Adipocyte (in vitro differentiated cells): ENCODE results near the gene SIPA1L3.
"Not testable (repeated sequence)": the region's sequence is repeated elsewhere in the genome, so short reads cannot be mapped to it uniquely, and the experiment has no call there.

Experiments
- DNase-seq: peaks from one replicate; pipeline ENCODE4 v3.0.0-alpha.2; 2015; ENCODE audit warnings: low read depth
- H3K27me3 ChIP-seq: replicated peaks from 2 replicates; pipeline ENCODE4 v1.7.0; 2013; ENCODE audit warnings: mild to moderate bottlenecking, low read length, moderate library complexity; ENCODE audit not compliant: control insufficient read depth, insufficient read depth
- H3K36me3 ChIP-seq: 2 replicates; pipeline ENCODE4 v1.7.0; 2013; ENCODE audit warnings: low read length, mild to moderate bottlenecking, moderate library complexity; ENCODE audit not compliant: control insufficient read depth, insufficient read depth, severe bottlenecking
- H3K4me1 ChIP-seq: 2 replicates; pipeline ENCODE4 v1.7.0; 2013; ENCODE audit warnings: mild to moderate bottlenecking, low read length, moderate library complexity; ENCODE audit not compliant: control insufficient read depth, insufficient read depth
- H3K4me3 ChIP-seq: 2 replicates; pipeline ENCODE4 v1.7.0; 2013; ENCODE audit warnings: mild to moderate bottlenecking, low read length, moderate library complexity
- H3K9ac ChIP-seq: 2 replicates; pipeline ENCODE4 v1.7.0; 2013; ENCODE audit warnings: mild to moderate bottlenecking, low read length, moderate library complexity
- H3K9me3 ChIP-seq: 2 replicates; pipeline ENCODE4 v1.7.0; 2013; ENCODE audit warnings: mild to moderate bottlenecking, low read length, moderate library complexity; ENCODE audit not compliant: control insufficient read depth

Gene SIPA1L3

DNA sequence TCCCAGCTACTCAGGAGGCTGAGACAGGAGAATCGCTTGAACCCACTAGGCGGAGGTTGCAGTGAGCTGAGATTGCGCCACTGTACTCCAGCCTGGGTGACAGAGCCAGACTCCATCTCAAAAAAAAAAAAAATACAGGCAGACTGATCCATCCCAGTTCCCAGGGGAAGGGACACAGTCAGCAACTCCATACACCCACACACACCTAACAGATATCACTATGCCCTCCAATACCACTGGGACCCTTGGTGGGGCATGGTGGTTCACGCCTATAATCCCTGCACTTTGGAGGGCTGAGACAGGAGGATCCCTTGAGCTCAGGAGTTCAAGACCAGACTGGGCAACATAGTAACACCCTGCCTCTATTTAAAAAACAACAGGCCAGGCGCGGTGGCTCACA is 314.4 kb downstream of the SIPA1L3 start:
- no peak overlapping the region for H3K4me3 ChIP-seq
- no peaks in the 10 kb centered on the region for H3K36me3 ChIP-seq
- DNase-seq: no peak

DNA sequence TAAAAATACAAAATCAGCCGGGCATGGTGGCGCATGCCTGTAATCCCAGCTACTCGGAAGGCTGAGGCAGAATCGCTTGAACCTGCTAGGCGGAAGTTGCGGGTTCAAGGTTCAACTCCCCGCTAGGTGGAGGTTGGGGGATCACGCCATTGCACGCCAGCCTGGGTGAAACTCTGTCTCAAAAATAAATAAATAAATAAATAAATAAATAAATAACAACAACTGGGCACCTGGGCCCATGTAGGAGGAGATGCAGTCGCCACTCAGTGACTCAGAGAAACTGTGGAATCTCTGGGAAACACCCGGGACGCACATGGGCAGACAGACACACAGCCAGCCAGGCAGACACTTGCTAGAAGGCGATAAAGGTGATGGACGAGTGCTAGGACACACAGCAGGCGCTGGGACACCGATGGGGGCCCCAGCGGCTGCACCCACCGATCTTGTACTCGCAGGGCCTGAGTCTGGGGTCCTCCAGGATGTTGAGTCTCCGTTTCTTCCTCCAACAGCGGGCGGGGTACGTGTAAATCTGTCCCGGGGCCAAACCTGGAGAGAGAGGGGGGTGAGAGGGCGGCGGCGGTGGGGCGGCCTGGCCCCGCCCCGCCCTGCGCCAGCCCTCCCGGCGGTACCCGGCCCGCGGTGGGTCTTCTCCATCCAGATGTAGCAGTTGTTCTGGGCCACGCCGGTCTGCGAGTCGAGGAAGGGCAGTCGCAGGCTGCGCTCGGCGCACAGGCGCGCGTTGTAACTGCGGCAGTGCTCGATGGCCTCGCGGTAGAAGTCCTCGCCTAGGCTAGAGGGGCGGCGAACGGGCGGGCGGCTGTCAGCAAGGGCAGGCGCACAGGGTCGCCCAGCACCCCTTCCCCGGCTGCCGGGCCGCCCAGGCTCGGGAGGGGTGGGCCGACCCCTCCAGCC is 315.2 kb downstream of the SIPA1L3 start:
- no peak overlapping the region for H3K4me3 ChIP-seq
- no peaks in the 10 kb centered on the region for H3K27me3 ChIP-seq
- H3K4me1 ChIP-seq: peaks cover 3% of the 10 kb centered on the region
- H3K36me3 ChIP-seq: no peaks in the 10 kb centered on the region
- H3K9me3 ChIP-seq: no peaks in the 10 kb centered on the region
- H3K9ac ChIP-seq: no peak overlapping the region
- DNase-seq: no peak

More for the DNA sequence above, 314.4 kb downstream of the SIPA1L3 start:
- Histone ChIP-seq H3K4me1 (peaks cover 3% of the 10 kb centered on the region), H3K9ac (no peak overlapping the region), H3K27me3 (no peaks in the 10 kb centered on the region), H3K9me3 (no peaks in the 10 kb centered on the region)

DNA sequence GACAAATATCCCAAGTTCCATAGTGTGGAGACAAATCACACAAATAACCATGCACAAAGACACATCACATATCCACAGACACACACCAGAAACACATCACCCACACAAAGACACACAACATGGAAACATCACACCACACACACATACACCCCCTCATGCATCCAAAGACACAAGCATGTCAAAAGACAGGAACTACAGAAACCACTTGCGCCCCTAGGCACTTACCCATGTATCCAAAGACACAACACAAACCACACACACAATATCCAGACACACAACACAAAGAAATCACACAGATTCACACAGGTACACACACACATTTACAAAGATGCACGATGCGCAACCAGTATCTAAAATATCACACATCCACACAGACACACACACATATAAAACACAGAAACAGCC is 316.1 kb downstream of the SIPA1L3 start:
- Histone ChIP-seq H3K9me3 (no peaks in the 10 kb centered on the region), H3K36me3 (no peaks in the 10 kb centered on the region), H3K4me3 (no peak overlapping the region), H3K4me1 (peaks cover 3% of the 10 kb centered on the region), H3K9ac (no peak overlapping the region), H3K27me3 (peaks cover 7% of the 10 kb centered on the region)
- no peak for DNase-seq

DNA sequence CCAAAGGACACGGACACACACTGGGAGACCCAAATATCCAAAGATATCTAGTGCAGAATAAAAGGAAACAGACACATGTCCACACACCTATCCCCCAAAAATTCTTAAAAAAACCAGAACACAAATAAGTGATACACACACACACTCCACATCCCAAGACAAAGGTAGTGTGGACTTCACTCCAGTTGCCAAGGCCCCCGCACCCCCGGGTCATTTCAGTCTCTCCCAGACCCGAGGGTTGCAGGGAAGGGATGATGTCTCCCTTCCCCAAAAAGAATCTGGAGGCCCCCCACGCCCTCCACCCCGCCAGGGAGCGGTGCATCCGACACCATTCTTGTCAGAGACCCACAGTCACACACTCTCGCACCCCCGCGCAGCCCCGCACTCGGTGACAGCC is 316.6 kb downstream of the SIPA1L3 start:
- H3K9me3 ChIP-seq: no peaks in the 10 kb centered on the region
- H3K27me3 ChIP-seq: peaks cover 7% of the 10 kb centered on the region
- H3K4me3 ChIP-seq: peak overlapping the region; percentile 66
- no peaks in the 10 kb centered on the region for H3K36me3 ChIP-seq
- H3K4me1 ChIP-seq: peaks cover 3% of the 10 kb centered on the region
- DNase-seq: no peak
- peak overlapping the region; percentile 34 for H3K9ac ChIP-seq

DNA sequence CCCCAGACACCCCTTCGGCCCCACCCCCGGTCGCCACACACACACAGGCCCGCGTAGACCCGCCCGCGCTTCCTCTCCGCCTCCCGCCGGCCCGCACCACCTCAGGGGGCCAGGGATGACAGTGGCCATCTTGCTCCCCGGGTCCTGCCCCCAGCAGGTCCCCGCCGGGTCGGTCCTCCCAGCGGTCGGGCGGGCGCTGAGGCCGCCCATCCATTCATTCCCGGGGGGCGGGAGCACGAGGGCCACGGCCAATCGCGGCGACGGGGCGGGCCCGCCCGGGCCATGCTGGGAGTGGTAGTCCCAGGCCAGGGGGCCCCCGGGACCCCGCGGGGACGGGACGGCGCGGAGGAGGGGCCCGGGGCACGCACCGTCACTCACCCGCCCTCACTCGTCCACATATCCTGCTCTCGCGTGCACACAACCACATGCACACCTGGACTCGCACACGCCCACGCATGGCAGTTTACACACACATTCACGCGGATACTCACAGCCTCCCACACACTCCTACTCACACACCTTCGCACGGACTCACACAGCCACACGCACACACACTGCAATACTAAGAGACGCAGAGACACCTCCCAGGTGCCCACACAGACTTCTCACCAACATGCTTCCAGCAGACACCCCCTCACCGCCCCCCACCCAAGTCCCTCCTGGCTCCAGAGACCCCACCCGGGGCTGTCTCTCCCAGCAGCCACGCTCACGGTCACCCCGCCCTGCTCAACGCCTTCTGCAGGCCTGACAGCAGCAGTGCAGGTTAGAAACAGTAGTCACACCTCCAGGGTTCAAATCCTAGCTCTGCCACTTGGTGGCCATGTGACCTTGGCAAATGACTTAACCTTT is 317.2 kb downstream of the SIPA1L3 start, which contains the start of gene DPF1:
TSS of gene DPF1 (minus strand) at position 209 of the 849 bp plus-strand sequence. CDS start at position 129, 80 bp downstream.
- H3K9ac ChIP-seq: peak within 1 kb of the TSS; percentile 34
- peak; percentile 83 for DNase-seq
- peaks cover 10% of the 10 kb centered on the region for H3K27me3 ChIP-seq
- no peaks in the 10 kb centered on the region for H3K36me3 ChIP-seq
- peak within 1 kb of the TSS; percentile 66 for H3K4me3 ChIP-seq
- H3K4me1 ChIP-seq: peaks cover 3% of the 10 kb centered on the region
- H3K9me3 ChIP-seq: no peaks in the 10 kb centered on the region

DNA sequence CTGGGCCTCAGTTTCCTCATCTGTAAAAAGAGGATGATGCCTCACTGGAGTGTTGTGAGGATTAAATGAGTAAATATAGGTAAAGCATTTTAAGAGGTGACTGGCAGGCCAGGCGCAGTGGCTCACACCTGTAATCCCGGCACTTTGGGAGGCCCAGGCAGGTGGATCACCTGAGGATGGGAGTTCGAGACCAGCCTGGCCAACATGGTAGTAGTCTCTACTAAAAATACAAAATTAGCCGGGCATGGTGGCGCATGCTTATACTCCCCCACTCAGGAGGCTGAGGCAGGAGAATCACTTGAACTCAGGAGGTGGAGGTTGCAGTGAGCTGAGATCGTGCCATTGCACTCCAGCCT is 317.8 kb downstream of the SIPA1L3 start:
- H3K27me3 ChIP-seq: peaks cover 10% of the 10 kb centered on the region
- not testable (repeated sequence) for DNase-seq, H3K36me3 ChIP-seq, H3K9ac ChIP-seq, H3K4me1 ChIP-seq, H3K9me3 ChIP-seq, H3K4me3 ChIP-seq

DNA sequence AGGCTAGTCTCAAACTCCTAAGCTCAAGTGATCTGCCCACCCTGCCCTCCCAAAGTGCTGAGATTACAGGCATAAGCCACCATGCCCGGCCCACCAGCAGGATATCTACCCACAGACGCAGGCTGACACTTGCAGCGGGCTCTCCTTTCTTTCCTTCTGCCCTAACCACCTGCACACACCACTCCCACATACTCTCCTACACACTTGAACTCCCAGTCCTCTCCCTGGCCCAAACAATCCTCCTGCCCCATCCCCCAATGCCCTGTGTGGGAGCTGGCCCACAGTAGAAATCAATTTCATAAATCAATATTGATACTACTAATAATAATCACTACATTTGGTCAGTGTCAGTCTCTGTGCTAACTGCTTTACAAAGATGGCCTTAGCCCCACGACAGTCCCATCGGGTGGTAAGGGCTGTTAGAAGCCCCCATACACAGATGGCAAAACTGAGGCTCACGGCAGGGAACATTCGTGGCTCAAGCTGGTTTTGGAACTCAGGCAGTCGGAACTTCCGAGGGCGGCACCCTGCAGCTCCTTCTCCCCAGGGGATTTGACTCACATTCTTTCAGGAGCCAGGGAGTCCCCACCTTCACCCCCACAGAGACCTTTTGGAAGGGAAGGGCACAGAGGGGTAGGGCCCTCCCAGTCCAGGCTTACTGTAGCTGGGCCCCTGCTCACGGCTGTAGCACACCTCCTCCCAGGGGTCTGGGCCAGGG is 320.4 kb downstream of the SIPA1L3 start:
- no peaks in the 10 kb centered on the region for H3K36me3 ChIP-seq
- no peak overlapping the region for H3K9ac ChIP-seq
- peaks cover 19% of the 10 kb centered on the region for H3K27me3 ChIP-seq
- H3K4me1 ChIP-seq: peaks cover 3% of the 10 kb centered on the region
- no peaks in the 10 kb centered on the region for H3K9me3 ChIP-seq
- no peak overlapping the region for H3K4me3 ChIP-seq
- DNase-seq: no peak

DNA sequence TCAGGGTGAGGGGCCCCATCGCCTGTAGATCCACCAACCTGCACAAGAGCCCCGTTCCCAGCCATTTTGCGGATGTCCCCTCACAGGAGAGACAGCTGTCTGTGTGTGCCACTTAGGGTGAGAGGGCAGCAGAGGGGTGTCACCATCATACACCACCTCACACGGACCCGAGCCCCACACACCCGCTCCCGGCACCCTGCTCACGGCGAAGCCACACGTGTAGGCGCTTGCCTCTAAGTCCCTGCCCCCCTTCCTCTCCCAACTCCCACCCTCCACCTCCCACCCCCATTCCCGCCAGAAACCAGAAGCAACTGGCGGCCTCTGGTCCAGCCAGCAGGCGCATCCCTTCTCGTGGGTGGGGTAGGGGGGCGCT is 321.0 kb downstream of the SIPA1L3 start:
- Histone ChIP-seq H3K36me3 (no peaks in the 10 kb centered on the region), H3K4me1 (peaks cover 3% of the 10 kb centered on the region), H3K4me3 (no peak overlapping the region), H3K27me3 (peaks cover 19% of the 10 kb centered on the region), H3K9me3 (no peaks in the 10 kb centered on the region), H3K9ac (no peak overlapping the region)
- DNase-seq: no peak

DNA sequence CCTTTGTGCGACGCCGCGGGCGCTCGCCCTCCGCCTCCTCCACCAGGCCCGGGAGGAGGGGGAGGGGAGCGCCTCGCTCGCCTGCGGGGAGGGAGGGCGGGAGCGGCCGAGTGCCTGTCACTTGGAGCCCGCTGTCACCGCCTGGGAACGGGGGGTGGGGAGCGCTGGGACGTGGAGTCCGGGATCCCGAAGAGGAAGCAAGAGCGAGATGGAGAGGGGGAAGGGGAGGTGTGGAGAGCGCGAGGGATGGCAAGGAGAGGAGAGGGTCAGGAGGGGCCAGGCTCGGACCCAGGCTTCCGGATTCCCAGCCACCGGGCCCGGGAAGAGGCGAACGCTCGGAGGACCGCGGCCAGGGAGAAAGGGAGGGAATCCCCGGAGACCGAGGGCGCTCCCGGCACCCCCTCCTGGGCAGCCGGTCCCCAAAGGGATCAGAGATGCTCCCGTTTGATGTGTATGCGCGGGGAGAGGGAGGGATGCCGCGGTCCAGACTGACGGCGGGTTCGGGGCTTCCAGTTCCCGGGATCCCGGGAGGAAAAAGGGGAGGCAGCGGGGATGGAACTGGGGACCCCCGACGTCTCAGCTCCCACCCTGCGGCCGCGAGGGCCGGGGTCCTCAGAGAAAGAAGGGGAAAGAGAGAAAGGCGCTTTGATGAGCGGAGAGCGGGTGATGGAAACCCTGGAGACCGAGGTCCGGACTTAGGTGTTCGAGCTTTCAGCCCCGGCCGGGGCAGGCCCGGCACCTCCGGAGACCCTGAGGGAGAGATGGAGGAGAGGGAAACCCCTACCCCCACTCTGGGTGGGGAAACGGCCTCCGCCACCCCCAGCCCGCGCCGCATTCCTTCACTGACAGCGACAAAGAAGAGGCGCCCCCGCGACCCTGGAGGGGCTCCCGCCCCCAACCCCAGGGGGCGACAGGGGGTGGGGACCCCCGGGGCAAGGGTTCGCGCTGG is 321.8 kb downstream of the SIPA1L3 start:
- peaks cover 19% of the 10 kb centered on the region for H3K27me3 ChIP-seq
- no peaks in the 10 kb centered on the region for H3K9me3 ChIP-seq
- no peaks in the 10 kb centered on the region for H3K36me3 ChIP-seq
- no peak overlapping the region for H3K9ac ChIP-seq
- no peak overlapping the region for H3K4me3 ChIP-seq
- peak; percentile 38 for DNase-seq
- H3K4me1 ChIP-seq: no peaks in the 10 kb centered on the region

DNA sequence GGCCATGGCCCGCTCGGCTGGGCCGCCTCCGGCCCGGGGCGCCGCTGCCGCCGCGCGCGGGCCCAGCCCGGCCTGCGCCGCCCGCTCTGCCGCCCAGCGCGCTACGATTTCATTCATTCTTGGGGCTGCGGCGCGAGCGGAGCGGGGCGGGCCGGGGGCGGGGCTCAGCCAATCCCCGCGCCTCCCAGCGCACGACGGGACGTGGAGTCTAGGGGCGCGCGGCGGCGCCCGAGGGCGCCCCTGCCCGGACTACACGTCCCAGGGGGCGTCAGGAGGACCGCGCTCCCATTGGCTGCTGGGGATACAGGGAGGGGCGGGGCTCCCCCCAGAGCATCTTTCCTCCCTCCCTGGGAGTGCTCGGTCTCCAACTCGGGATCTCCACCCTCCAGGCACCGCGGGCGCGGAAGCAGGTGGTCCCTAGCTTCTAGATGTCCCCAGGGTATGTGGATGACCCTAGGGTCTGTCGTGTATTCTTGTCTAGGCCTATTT is 322.6 kb downstream of the SIPA1L3 start:
- no peaks in the 10 kb centered on the region for H3K9me3 ChIP-seq
- H3K9ac ChIP-seq: no peak overlapping the region
- H3K36me3 ChIP-seq: no peaks in the 10 kb centered on the region
- no peaks in the 10 kb centered on the region for H3K4me1 ChIP-seq
- H3K4me3 ChIP-seq: no peak overlapping the region
- peaks cover 19% of the 10 kb centered on the region for H3K27me3 ChIP-seq
- peak; percentile 93 for DNase-seq
